Activated CD4-positive, alpha-beta T cell treated with anti-CD3 and anti-CD28 coated beads for 36 hours (primary cell): ENCODE data around the gene HRH2. TPM values are rescaled to one million over a fixed set of nuclear protein-coding genes. Genes with fewer than 3 reads are reported as not detected.
"Not testable (repeated sequence)": the region's sequence is repeated elsewhere in the genome, so short reads cannot be mapped to it uniquely, and the experiment has no call there.

Experiments used
- ATAC-seq: fragments of 200-7000 bp; cut with Tn5 transposase; one replicate; pipeline ENCODE4 v1.10.0; 2021; ENCODE audit warnings: mild to moderate bottlenecking, moderate library complexity
- CTCF ChIA-PET: fragments of 350-600 bp; sonication (Branson Sonifier 250); formaldehyde crosslinking; loops from one replicate; lab custom pipeline; 2021; ENCODE audit warnings: antibody characterized with exemption; lab: Charles Lee
- POLR2A ChIA-PET: fragments of 350-600 bp; sonication (Branson Sonifier 250); formaldehyde crosslinking; loops from one replicate; lab custom pipeline; 2021; ENCODE audit warnings: antibody characterized with exemption, inconsistent platforms; lab: Charles Lee
- DNase-seq: peaks from one replicate; pipeline ENCODE4 v3.0.0-alpha.2; 2020
- H3K27ac Mint-ChIP-seq: one replicate; pipeline ENCODE4 v1.8.0; 2021; ENCODE audit warnings: mixed read lengths
- H3K27me3 Mint-ChIP-seq: one replicate; pipeline ENCODE4 v1.8.0; 2021; ENCODE audit warnings: mixed read lengths
- H3K36me3 Mint-ChIP-seq: one replicate; pipeline ENCODE4 v1.8.0; 2021; ENCODE audit warnings: low read depth, mixed read lengths
- H3K4me1 Mint-ChIP-seq: one replicate; pipeline ENCODE4 v1.8.0; 2021; ENCODE audit warnings: mixed read lengths
- H3K4me3 Mint-ChIP-seq: one replicate; pipeline ENCODE4 v1.8.0; 2021; ENCODE audit warnings: mild to moderate bottlenecking, moderate library complexity, mixed read lengths
- H3K9me3 Mint-ChIP-seq: one replicate; pipeline ENCODE4 v1.8.0; 2021; ENCODE audit warnings: low read depth, mixed read lengths
- intact Hi-C, 2 experiments: fragments of 100-400 bp; cut with DNase I in 1 of 2; cut with micrococcal nuclease in 1 of 2; formaldehyde crosslinking; loops; one replicate each; pipeline versions ENCODE4 v1.14.2 to v1.15.1; 2022 to 2024; cut with DNase I, micrococcal nuclease
- total RNA-seq, 2 experiments: library from RNA; stranded (reverse); gene quantifications; one replicate each; pipeline ENCODE4 v1.2.3, GENCODE V29; 2021

Gene HRH2
- total RNA-seq, 2 experiments from 2014 or later, result 12.3 to 16.9 TPM

DNA sequence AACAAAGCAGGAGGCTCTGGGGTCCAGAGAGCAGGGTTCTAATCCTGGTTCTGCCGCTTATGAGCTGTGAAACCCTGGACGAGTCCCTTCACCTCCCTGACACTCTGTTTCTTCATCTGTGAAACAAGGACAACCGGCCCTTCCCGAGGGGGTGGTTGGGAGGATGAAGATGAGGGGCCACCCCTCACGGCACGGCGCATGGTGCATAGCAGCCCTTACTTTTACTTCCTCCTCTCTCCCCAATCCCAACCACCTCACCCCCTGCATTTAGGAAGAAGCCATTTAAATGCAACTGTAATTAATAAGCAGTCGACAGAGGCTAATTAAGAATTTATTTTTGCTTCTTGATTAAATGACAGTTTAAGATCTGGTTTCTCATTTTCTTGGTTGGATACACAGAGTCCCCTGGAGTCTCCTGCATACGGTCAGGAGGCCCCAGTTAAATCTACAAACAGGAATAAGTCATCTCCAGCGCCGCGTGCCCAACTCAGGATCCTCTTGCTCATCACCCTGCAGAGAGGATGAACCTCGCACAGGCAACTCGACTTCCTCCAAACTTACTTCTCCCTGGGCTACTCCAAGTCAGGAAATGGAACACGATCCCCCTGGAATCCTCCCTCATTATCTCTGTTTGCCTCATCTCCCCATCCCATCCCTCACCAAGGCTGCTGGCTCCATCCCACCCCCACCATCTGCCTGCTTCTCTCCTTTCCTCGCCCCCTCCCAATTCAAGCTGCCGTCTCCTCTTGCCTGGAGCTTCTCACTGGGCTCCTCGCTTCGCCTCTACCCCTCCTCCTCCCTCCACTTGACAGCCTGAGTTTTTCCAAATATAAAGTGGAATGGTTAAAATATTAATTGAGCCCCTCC is 95.9 kb downstream of the HRH2 start:
- no peak for ATAC-seq
- no peak overlapping the region for H3K4me3 Mint-ChIP-seq
- intact Hi-C loops, result no loop called here
- ChIA-PET CTCF (no interaction called here), POLR2A (no interaction called here)
- no peaks in the 10 kb centered on the region for H3K9me3 Mint-ChIP-seq
- peaks cover 53% of the 10 kb centered on the region for H3K27me3 Mint-ChIP-seq
- no peaks in the 10 kb centered on the region for H3K4me1 Mint-ChIP-seq
- H3K27ac Mint-ChIP-seq, result no peak overlapping the region
- no peaks in the 10 kb centered on the region for H3K36me3 Mint-ChIP-seq
- no peak for DNase-seq

DNA sequence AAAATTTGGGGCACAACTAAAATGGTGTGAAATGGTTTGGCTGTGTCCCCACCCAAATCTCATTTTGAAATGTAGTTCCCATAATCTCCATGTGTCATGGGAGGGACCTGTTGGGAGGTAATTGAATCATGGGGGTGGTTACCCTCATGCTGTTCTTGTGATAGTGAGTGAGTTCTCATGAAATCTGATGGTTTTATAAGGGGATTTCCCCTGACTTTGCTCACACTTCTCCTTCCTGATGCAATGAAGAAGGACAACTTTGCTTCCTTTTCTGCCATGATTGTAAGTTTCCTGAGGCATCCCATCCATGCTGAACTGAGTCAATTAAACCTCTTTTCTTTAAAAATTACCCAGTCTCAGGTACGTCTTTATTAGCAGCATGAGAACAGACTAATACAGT is 102.1 kb downstream of the HRH2 start:
- POLR2A ChIA-PET, H3K9me3 Mint-ChIP-seq, H3K4me3 Mint-ChIP-seq, H3K36me3 Mint-ChIP-seq, intact Hi-C loops, H3K27ac Mint-ChIP-seq, CTCF ChIA-PET, DNase-seq: not testable (repeated sequence)
- Mint-ChIP-seq H3K27me3 (peaks cover 36% of the 10 kb centered on the region), H3K4me1 (peaks cover 10% of the 10 kb centered on the region)
- peak; percentile 58 for ATAC-seq

Other genes with a start within 250 kb of the HRH2 start
- gene DRD1, start 213.9 kb upstream of the HRH2 start, total RNA-seq, result not detected
- gene SFXN1, start 179.5 kb upstream of the HRH2 start, total RNA-seq, result 100 to 1,000 TPM; 322 to 433 TPM
- not detected for gene CPLX2, start 213.5 kb downstream of the HRH2 start, total RNA-seq